ENCODE data around the gene NANS. TPM values are rescaled to one million over a fixed set of nuclear protein-coding genes. Genes with fewer than 3 reads are reported as not detected.
"Not testable (repeated sequence)": the region's sequence is repeated elsewhere in the genome, so short reads cannot be mapped to it uniquely, and the experiment has no call there.

Gene NANS
- total RNA-seq, 1 donor from 2014 or later = 44.4 TPM

DNA sequence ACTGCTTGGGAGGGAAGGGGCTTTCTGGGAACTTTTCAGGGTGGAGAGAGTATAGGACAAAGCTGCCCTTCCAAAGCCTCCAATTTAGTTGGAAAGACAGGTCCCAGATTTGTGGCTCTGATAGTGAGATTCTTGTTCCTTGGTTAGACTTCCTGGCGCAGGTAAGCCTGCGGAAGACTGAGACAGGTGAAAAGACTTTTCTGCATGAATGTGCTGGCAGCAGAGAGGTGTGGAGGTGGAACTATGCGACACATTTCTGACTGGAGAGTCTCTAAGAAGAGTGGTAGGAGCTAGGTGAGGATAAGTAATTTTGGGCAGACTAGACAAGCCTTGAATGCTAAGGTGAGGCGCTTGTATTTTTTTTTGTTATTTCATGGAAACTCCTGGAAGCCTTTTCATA lies 29.9 kb downstream of the NANS start:
- TF ChIP-seq, protein P1, sequence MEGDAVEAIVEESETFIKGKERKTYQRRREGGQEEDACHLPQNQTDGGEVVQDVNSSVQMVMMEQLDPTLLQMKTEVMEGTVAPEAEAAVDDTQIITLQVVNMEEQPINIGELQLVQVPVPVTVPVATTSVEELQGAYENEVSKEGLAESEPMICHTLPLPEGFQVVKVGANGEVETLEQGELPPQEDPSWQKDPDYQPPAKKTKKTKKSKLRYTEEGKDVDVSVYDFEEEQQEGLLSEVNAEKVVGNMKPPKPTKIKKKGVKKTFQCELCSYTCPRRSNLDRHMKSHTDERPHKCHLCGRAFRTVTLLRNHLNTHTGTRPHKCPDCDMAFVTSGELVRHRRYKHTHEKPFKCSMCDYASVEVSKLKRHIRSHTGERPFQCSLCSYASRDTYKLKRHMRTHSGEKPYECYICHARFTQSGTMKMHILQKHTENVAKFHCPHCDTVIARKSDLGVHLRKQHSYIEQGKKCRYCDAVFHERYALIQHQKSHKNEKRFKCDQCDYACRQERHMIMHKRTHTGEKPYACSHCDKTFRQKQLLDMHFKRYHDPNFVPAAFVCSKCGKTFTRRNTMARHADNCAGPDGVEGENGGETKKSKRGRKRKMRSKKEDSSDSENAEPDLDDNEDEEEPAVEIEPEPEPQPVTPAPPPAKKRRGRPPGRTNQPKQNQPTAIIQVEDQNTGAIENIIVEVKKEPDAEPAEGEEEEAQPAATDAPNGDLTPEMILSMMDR (IDR thresholded peaks at IDR 0.05; ENCODE audit: insufficient read depth, low read depth, low read length) = no peak
- no peak for TF ChIP-seq EZH2 (IDR thresholded peaks at IDR 0.05; ENCODE audit: insufficient read depth, low read length)
- H3K9ac ChIP-seq (ENCODE audit: low read length) = no peak overlapping the region
- no peak overlapping the region for H3K27ac Mint-ChIP-seq (ENCODE audit: unreplicated experiment)
- H3K4me1 ChIP-seq (ENCODE audit: insufficient read depth, low read length) = peaks cover 3% of the 10 kb centered on the region
- H2AFZ ChIP-seq (ENCODE audit: low read depth, low read length) = no peak overlapping the region
- H3K4me1 Mint-ChIP-seq (ENCODE audit: low read depth, unreplicated experiment) = peaks cover 7% of the 10 kb centered on the region
- H3K79me2 ChIP-seq (ENCODE audit: insufficient read depth, low read length) = no peaks in the 10 kb centered on the region
- no peaks in the 10 kb centered on the region for H4K20me1 ChIP-seq (ENCODE audit: insufficient read depth, low read length)
- peaks cover 18% of the 10 kb centered on the region for H3K36me3 ChIP-seq (ENCODE audit: insufficient read depth, low read length)
- H3K9me3 Mint-ChIP-seq (ENCODE audit: unreplicated experiment) = peaks cover 2% of the 10 kb centered on the region
- H3K4me3 ChIP-seq (ENCODE audit: insufficient read depth, low read depth, low read length) = no peak overlapping the region
- peaks cover 21% of the 10 kb centered on the region for H3K36me3 Mint-ChIP-seq (ENCODE audit: low read depth, unreplicated experiment)
- H3K4me3 Mint-ChIP-seq (ENCODE audit: unreplicated experiment) = no peak overlapping the region
- H3K27me3 ChIP-seq (ENCODE audit: insufficient read depth, low read length) = no peaks in the 10 kb centered on the region
- DNase-seq (ENCODE audit: low read depth) (no peak), FAIRE-seq (no peak)
- no peak overlapping the region for H3K27ac ChIP-seq (ENCODE audit: low read depth, low read length)
- H3K4me2 ChIP-seq (ENCODE audit: low read length) = no peak overlapping the region
- H3K27me3 Mint-ChIP-seq (ENCODE audit: low read depth, unreplicated experiment) = no peaks in the 10 kb centered on the region
- no peaks in the 10 kb centered on the region for H3K9me3 ChIP-seq (ENCODE audit: insufficient read depth, low read depth, low read length)

DNA sequence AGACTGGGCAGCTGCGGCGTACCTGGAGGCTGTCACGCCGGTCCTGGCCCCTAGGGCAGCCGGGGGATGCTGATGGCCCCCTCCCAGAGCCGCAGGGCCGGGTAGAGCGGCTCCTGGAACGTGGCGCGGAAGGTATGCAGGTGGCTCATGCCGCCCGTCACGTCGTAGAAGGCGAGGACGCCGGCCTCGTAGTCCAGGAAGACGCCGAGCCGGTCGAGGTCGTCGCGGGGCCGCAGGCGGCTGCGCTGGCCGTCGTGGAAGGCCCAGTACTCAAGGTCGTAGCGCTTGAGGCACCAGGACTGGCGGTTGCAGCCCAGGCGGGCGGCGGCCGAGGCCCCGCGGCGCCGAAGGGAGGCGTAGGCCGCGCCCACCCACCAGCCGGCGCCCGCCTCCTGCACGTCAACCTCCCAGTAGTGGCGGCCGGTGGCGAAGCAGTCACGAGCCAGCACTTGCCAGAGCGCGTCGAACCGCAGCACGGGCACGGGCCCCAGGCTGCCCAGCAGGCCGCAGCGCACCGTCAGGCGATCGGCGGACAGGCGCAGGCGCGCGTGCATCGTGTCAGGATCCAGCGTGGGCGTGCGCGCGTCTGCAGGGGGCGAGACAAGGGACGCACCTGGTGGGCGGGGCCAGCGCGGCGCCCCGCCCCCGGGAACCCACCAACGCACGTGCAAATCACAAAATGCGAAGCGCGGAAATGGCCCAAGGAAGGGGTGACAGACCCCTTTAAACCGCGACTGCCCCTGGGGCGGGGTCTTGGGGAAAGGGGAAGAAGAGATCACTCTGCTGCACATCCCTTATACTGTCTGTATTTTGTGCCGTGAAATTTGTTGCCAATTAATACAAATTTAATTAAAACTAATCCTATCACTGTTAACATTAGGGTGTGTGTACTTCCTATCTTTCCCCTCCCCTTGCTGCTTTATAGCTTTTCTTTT lies 31.2 kb downstream of the NANS start:
- FAIRE-seq (no peak), DNase-seq (ENCODE audit: low read depth) (peak; percentile 57)
- Mint-ChIP-seq H3K27me3 (ENCODE audit: low read depth, unreplicated experiment) (no peaks in the 10 kb centered on the region), H3K27ac (ENCODE audit: unreplicated experiment) (no peak overlapping the region), H3K9me3 (ENCODE audit: unreplicated experiment) (peaks cover 2% of the 10 kb centered on the region), H3K4me1 (ENCODE audit: low read depth, unreplicated experiment) (no peaks in the 10 kb centered on the region), H3K36me3 (ENCODE audit: low read depth, unreplicated experiment) (peaks cover 17% of the 10 kb centered on the region), H3K4me3 (ENCODE audit: unreplicated experiment) (no peak overlapping the region)
- peaks cover 8% of the 10 kb centered on the region for H3K36me3 ChIP-seq (ENCODE audit: insufficient read depth, low read length)
- no peaks in the 10 kb centered on the region for H3K79me2 ChIP-seq (ENCODE audit: insufficient read depth, low read length)
- no peaks in the 10 kb centered on the region for H3K27me3 ChIP-seq (ENCODE audit: insufficient read depth, low read length)
- peak overlapping the region; percentile 44 for H3K4me3 ChIP-seq (ENCODE audit: insufficient read depth, low read depth, low read length)
- H2AFZ ChIP-seq (ENCODE audit: low read depth, low read length) = peak overlapping the region; percentile 85
- no peak overlapping the region for H3K27ac ChIP-seq (ENCODE audit: low read depth, low read length)
- peak overlapping the region; percentile 46 for H3K9ac ChIP-seq (ENCODE audit: low read length)
- peaks cover 3% of the 10 kb centered on the region for H3K4me1 ChIP-seq (ENCODE audit: insufficient read depth, low read length)
- no peaks in the 10 kb centered on the region for H3K9me3 ChIP-seq (ENCODE audit: insufficient read depth, low read depth, low read length)
- peak overlapping the region; percentile 82 for H3K4me2 ChIP-seq (ENCODE audit: low read length)
- no peaks in the 10 kb centered on the region for H4K20me1 ChIP-seq (ENCODE audit: insufficient read depth, low read length)
- TF ChIP-seq, protein P1 (IDR thresholded peaks at IDR 0.05; ENCODE audit: insufficient read depth, low read depth, low read length) = no peak
- TF ChIP-seq EZH2 (IDR thresholded peaks at IDR 0.05; ENCODE audit: insufficient read depth, low read length) = no peak

DNA sequence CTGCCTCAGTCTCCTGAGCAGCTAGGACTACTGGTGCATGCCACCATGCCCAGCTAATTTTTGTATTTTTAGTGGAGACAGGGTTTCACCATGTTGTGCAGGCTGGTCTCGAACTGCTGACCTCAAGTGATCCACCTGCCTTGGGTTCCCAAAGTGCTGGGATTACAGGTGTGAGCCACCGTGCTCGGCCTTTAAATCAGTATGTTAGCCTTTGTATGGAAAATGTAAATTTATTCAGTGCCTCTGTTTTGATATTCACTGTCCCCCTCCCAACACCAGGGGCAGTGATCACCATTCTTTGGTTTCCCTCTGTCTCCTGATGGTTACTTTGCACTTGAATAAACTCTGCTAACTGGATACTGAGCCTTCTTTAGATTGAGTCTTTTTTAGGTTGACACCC lies 34.1 kb downstream of the NANS start:
- not testable (repeated sequence) for H3K36me3 ChIP-seq (ENCODE audit: insufficient read depth, low read length); H3K9me3 Mint-ChIP-seq (ENCODE audit: unreplicated experiment); H3K4me3 Mint-ChIP-seq (ENCODE audit: unreplicated experiment); H3K4me1 ChIP-seq (ENCODE audit: insufficient read depth, low read length); H3K4me1 Mint-ChIP-seq (ENCODE audit: low read depth, unreplicated experiment); H3K9me3 ChIP-seq (ENCODE audit: insufficient read depth, low read depth, low read length); H3K27ac Mint-ChIP-seq (ENCODE audit: unreplicated experiment); H2AFZ ChIP-seq (ENCODE audit: low read depth, low read length); DNase-seq (ENCODE audit: low read depth); H3K27me3 Mint-ChIP-seq (ENCODE audit: low read depth, unreplicated experiment); H3K79me2 ChIP-seq (ENCODE audit: insufficient read depth, low read length); H4K20me1 ChIP-seq (ENCODE audit: insufficient read depth, low read length); H3K27me3 ChIP-seq (ENCODE audit: insufficient read depth, low read length); H3K4me3 ChIP-seq (ENCODE audit: insufficient read depth, low read depth, low read length); H3K9ac ChIP-seq (ENCODE audit: low read length); H3K4me2 ChIP-seq (ENCODE audit: low read length); FAIRE-seq; H3K27ac ChIP-seq (ENCODE audit: low read depth, low read length)
- H3K36me3 Mint-ChIP-seq (ENCODE audit: low read depth, unreplicated experiment) = peaks cover 26% of the 10 kb centered on the region
